KMS-11 (cell line): ENCODE measurements around the gene PATJ.
"Not testable (repeated sequence)": the region's sequence is repeated elsewhere in the genome, so short reads cannot be mapped to it uniquely, and the experiment has no call there.

Source experiments
- H2AFZ ChIP-seq: fragments of 200-600 bp; sonication (generic); 2 replicates; pipeline ENCODE4 v1.6.1; 2016; ENCODE audit warnings: antibody characterized with exemption, mixed run types, low read depth
- H3K27ac ChIP-seq: fragments of 200-600 bp; sonication (generic); 2 replicates; pipeline ENCODE4 v1.6.1; 2016; ENCODE audit warnings: mild to moderate bottlenecking, mixed run types
- H3K27me3 ChIP-seq: fragments of 200-600 bp; sonication (generic); 2 replicates; pipeline ENCODE4 v1.6.1; 2017; ENCODE audit warnings: mild to moderate bottlenecking, low read depth, mixed run types, moderate library complexity; ENCODE audit not compliant: insufficient read depth
- H3K36me3 ChIP-seq: fragments of 200-600 bp; sonication (generic); 2 replicates; pipeline ENCODE4 v1.6.1; 2017; ENCODE audit warnings: mild to moderate bottlenecking, mixed run types; ENCODE audit not compliant: insufficient read depth
- H3K4me1 ChIP-seq: fragments of 200-600 bp; sonication (generic); 2 replicates; pipeline ENCODE4 v1.6.1; 2016; ENCODE audit warnings: mild to moderate bottlenecking, low read depth, mixed run types; ENCODE audit not compliant: poor library complexity, severe bottlenecking
- H3K4me2 ChIP-seq: fragments of 200-600 bp; sonication (generic); 2 replicates; pipeline ENCODE4 v1.7.0; 2016; ENCODE audit warnings: mild to moderate bottlenecking, mixed run types
- H3K4me3 ChIP-seq: fragments of 200-600 bp; sonication (generic); IDR thresholded peaks from 2 replicates; pipeline ENCODE4 v1.6.1; 2017; ENCODE audit warnings: low read depth, low read length, mixed read lengths; ENCODE audit not compliant: insufficient read depth
- H3K79me2 ChIP-seq: fragments of 200-600 bp; sonication (generic); 2 replicates; pipeline ENCODE4 v1.6.1; 2016; ENCODE audit warnings: low read depth, mixed run types; ENCODE audit not compliant: insufficient read depth
- H3K9ac ChIP-seq: fragments of 200-600 bp; sonication (generic); 2 replicates; pipeline ENCODE4 v1.6.1; 2016; ENCODE audit warnings: mild to moderate bottlenecking, mixed run types
- H4K20me1 ChIP-seq: fragments of 200-600 bp; sonication (generic); 2 replicates; pipeline ENCODE4 v1.6.1; 2016; ENCODE audit warnings: mild to moderate bottlenecking, mixed run types; ENCODE audit not compliant: insufficient read depth
- CTCF ChIP-seq: fragments of 200-600 bp; sonication (generic); conservative IDR thresholded peaks from 2 replicates; pipeline ENCODE4 v1.6.1; 2017; ENCODE audit warnings: low read depth, mild to moderate bottlenecking, antibody characterized with exemption, low read length, moderate library complexity, mixed read lengths

The PATJ gene

GRCh38 chr1:62184336-62184735 is 442.1 kb downstream of the PATJ start:
- no peaks in the 10 kb centered on the region for H3K27me3 ChIP-seq
- no peaks in the 10 kb centered on the region for H3K79me2 ChIP-seq
- no peak overlapping the region for H3K9ac ChIP-seq
- no peak for TF ChIP-seq CTCF
- H3K4me3 ChIP-seq, result no peak overlapping the region
- no peak overlapping the region for H3K4me2 ChIP-seq
- no peaks in the 10 kb centered on the region for H3K4me1 ChIP-seq
- no peaks in the 10 kb centered on the region for H3K36me3 ChIP-seq
- H4K20me1 ChIP-seq, result no peaks in the 10 kb centered on the region
- H2AFZ ChIP-seq, result no peak overlapping the region
- H3K27ac ChIP-seq, result no peak overlapping the region

- not testable (repeated sequence) for H3K36me3 ChIP-seq, H3K4me1 ChIP-seq, H3K4me2 ChIP-seq, H3K27me3 ChIP-seq, H3K9ac ChIP-seq, H3K4me3 ChIP-seq, H3K27ac ChIP-seq, H3K79me2 ChIP-seq, H2AFZ ChIP-seq, H4K20me1 ChIP-seq
Observed at GRCh38 chr1:62185233-62185632, 443.0 kb downstream of the PATJ start.

- Histone ChIP-seq H3K4me3 (no peak overlapping the region), H3K4me1 (no peaks in the 10 kb centered on the region), H3K4me2 (no peak overlapping the region), H2AFZ (no peak overlapping the region), H4K20me1 (no peaks in the 10 kb centered on the region), H3K27ac (no peak overlapping the region), H3K79me2 (no peaks in the 10 kb centered on the region), H3K36me3 (no peaks in the 10 kb centered on the region), H3K9ac (no peak overlapping the region), H3K27me3 (no peaks in the 10 kb centered on the region)
- no peak for TF ChIP-seq CTCF
Observed at GRCh38 chr1:62185677-62186076, 443.4 kb downstream of the PATJ start.

- H3K79me2 ChIP-seq, result no peaks in the 10 kb centered on the region
Observed at GRCh38 chr1:62187548-62187947, 445.3 kb downstream of the PATJ start.

GRCh38 chr1:62188111-62188510 is 445.8 kb downstream of the PATJ start:
- Histone ChIP-seq H3K9ac (no peak overlapping the region), H3K4me3 (no peak overlapping the region), H3K79me2 (no peaks in the 10 kb centered on the region), H3K27ac (no peak overlapping the region), H3K4me2 (no peak overlapping the region), H3K36me3 (no peaks in the 10 kb centered on the region), H2AFZ (no peak overlapping the region), H4K20me1 (no peaks in the 10 kb centered on the region), H3K27me3 (no peaks in the 10 kb centered on the region), H3K4me1 (no peaks in the 10 kb centered on the region)
- TF ChIP-seq CTCF, result no peak

More at GRCh38 chr1:62187548-62187947, 445.3 kb downstream of the PATJ start:
- Histone ChIP-seq H3K36me3 (no peaks in the 10 kb centered on the region), H2AFZ (no peak overlapping the region), H3K4me3 (no peak overlapping the region), H3K4me2 (no peak overlapping the region), H3K4me1 (no peaks in the 10 kb centered on the region), H4K20me1 (no peaks in the 10 kb centered on the region), H3K27ac (no peak overlapping the region), H3K27me3 (no peaks in the 10 kb centered on the region), H3K9ac (no peak overlapping the region)
- TF ChIP-seq CTCF, result no peak
